ENCODE data around the gene CPNE8.

DNA sequence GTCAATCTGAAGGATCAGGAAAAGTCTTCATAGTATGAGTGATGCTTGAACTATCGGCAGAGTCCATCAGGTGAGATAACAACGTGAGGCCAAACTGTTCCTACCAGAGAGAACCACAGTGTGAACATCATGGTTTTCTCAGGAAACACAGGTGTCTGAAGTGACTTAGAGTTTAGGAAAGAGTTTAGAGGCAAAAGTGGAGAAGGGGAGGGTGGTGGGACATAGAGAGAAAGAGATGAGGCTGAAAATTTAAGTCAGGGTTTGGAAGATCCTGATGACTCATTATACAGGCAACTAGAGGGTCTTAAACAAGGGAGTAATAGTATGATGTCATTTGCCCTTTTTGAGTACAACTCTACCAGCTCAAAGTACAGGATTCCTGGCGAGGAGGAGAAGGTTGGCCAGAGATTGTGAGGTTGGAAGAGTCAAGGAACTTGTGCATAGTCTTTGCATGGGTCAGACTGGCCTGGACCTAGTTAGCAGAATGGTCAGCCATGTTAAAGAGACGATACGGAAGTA, 16.0 kb downstream of the CPNE8 start:
- TF ChIP-seq EZH2phosphoT487 (IDR thresholded peaks at IDR 0.05; ENCODE audit: insufficient read depth, low read depth) (no peak), EZH2 (IDR thresholded peaks at IDR 0.05; ENCODE audit: insufficient read depth, poor library complexity, severe bottlenecking) (no peak)

All from GM23248 (cell line).